Right forelimb (tissue), 1 donor: ENCODE data around the gene S100A3.

Source experiments
- DNase-seq: peaks from one replicate; pipeline ENCODE4 v3.0.0-alpha.2; 2018

The S100A3 gene

DNA sequence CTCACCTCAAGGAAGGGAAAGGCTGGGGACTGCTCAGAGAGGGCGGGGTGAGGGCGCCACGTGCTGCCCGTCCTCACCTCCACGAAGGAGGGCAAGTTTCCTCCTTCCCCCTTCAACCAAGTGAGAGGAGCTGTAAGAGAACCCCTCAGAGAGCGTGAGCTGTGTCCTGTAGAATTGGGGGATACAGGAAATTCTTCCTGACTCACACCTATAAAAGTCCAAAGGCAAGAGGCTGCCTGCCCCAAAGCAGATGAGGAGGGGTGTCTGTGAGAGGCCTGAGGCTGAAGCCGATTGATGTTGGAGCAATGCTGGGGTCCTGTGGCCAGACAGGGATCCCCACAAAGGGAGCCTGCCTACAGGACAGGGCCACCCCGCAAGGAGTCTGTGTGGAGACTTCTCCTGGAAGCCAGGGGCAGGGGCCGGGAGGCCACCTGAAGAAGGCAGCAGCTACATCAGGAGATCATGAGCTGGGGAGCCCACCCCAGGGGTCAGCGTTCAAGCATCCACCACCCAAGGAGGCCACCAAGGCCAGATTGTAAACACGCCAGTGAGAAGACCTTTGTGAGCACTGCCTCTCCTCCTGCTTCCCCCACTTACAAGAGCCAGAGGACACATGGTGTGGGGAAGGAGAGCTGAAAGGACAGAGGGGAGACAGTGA is 41.0 kb downstream of the S100A3 start:
- DNase-seq = no peak

GRCh38 chr1:153506831-153507413 is 42.1 kb downstream of the S100A3 start:
- peak; percentile 87 for DNase-seq

GRCh38 chr1:153506386-153506785 is 42.7 kb downstream of the S100A3 start:
- no peak for DNase-seq

DNA sequence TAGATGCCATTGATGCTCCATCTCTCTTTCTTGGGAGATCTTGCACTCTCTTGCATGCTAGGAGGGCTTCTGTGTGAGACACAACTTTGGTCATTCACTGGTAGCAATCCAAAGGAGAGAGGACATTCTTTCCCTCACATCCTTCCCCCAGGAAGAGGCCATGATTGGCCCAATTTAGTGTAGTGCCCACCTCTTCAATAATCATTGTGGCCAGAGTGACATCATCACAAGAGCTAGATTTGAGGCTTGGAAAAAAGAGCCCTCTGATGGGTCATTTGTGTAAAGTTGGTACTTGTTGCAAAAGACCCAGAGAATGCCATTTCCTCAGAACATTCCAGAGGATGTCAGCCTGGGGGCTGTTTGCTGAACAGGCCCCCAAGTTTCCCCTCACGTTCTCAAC is 43.5 kb downstream of the S100A3 start:
- DNase-seq = no peak

GRCh38 chr1:153503766-153504165 is 45.3 kb downstream of the S100A3 start:
- no peak for DNase-seq

- no peak for DNase-seq
Measured at GRCh38 chr1:153498746-153499145, 50.3 kb downstream of the S100A3 start.
